WERI-Rb-1 (cell line): Measurements from ENCODE around the gene TIMP4.
A peak's percentile ranks its signal among the peaks of the same experiment; 100 is the strongest.

ENCODE experiments used
- DNase-seq: peaks from one replicate; pipeline ENCODE4 v3.0.0-alpha.2; 2020
- H3K27ac ChIP-seq: fragments of 250-450 bp; sonication (Bioruptor Pico); 2 replicates; pipeline ENCODE4 v1.5.1; 2020; ENCODE audit warnings: mild to moderate bottlenecking, moderate library complexity
- H3K27me3 ChIP-seq: fragments of 250-450 bp; sonication (Bioruptor Pico); 2 replicates; pipeline ENCODE4 v1.5.1; 2021; ENCODE audit warnings: mild to moderate bottlenecking, low read depth, moderate library complexity; ENCODE audit not compliant: insufficient read depth, severe bottlenecking
- H3K36me3 ChIP-seq: fragments of 250-450 bp; sonication (Bioruptor Pico); 2 replicates; pipeline ENCODE4 v1.5.1; 2020; ENCODE audit warnings: mild to moderate bottlenecking, moderate library complexity
- H3K4me3 ChIP-seq: 2 replicates; pipeline ENCODE4 v1.5.1; 2011; ENCODE audit warnings: low read depth, mild to moderate bottlenecking, control low read depth, low read length
- H3K9me3 ChIP-seq: fragments of 250-450 bp; sonication (Bioruptor Pico); 2 replicates; pipeline ENCODE4 v1.5.1; 2021; ENCODE audit warnings: mild to moderate bottlenecking, moderate library complexity; ENCODE audit not compliant: severe bottlenecking
- CTCF ChIP-seq: IDR thresholded peaks from 2 replicates; pipeline ENCODE4 v1.5.1; 2011; ENCODE audit warnings: low read depth, mild to moderate bottlenecking, control low read depth, inconsistent platforms, low read length

The TIMP4 gene

GRCh38 chr3:12136371-12136770, 22.3 kb downstream of the TIMP4 start:
- DNase-seq, result no peak
- Histone ChIP-seq H3K9me3 (no peaks in the 10 kb centered on the region), H3K36me3 (no peaks in the 10 kb centered on the region)

GRCh38 chr3:12135029-12135657, 23.6 kb downstream of the TIMP4 start:
- no peaks in the 10 kb centered on the region for H3K27me3 ChIP-seq
- H3K4me3 ChIP-seq, result no peak overlapping the region
- no peak overlapping the region for H3K27ac ChIP-seq
- TF ChIP-seq CTCF, result peak; percentile 87
- peak; percentile 63 for DNase-seq
- H3K36me3 ChIP-seq, result no peaks in the 10 kb centered on the region
- no peaks in the 10 kb centered on the region for H3K9me3 ChIP-seq

More at GRCh38 chr3:12136371-12136770, 22.3 kb downstream of the TIMP4 start:
- Histone ChIP-seq H3K4me3 (no peak overlapping the region), H3K27ac (no peak overlapping the region), H3K27me3 (no peaks in the 10 kb centered on the region)
- no peak for TF ChIP-seq CTCF

- DNase-seq, result no peak
- Histone ChIP-seq H3K36me3 (no peaks in the 10 kb centered on the region), H3K27ac (no peak overlapping the region), H3K9me3 (no peaks in the 10 kb centered on the region), H3K4me3 (no peak overlapping the region), H3K27me3 (no peaks in the 10 kb centered on the region)
- no peak for TF ChIP-seq CTCF
These were observed 25.8 kb downstream of the TIMP4 start for GRCh38 chr3:12132881-12133280.

GRCh38 chr3:12131351-12132090, 27.2 kb downstream of the TIMP4 start:
- TF ChIP-seq CTCF, result no peak

GRCh38 chr3:12127391-12127790, 31.3 kb downstream of the TIMP4 start:
- H3K4me3 ChIP-seq, result no peak overlapping the region
- H3K27ac ChIP-seq, result no peak overlapping the region
- no peak for TF ChIP-seq CTCF
- no peaks in the 10 kb centered on the region for H3K9me3 ChIP-seq
- no peaks in the 10 kb centered on the region for H3K36me3 ChIP-seq
- no peak for DNase-seq
- no peaks in the 10 kb centered on the region for H3K27me3 ChIP-seq

More at GRCh38 chr3:12131351-12132090, 27.2 kb downstream of the TIMP4 start:
- H3K27me3 ChIP-seq, result no peaks in the 10 kb centered on the region
- H3K27ac ChIP-seq, result no peak overlapping the region
- H3K9me3 ChIP-seq, result no peaks in the 10 kb centered on the region
- no peak for DNase-seq
- H3K4me3 ChIP-seq, result no peak overlapping the region
- H3K36me3 ChIP-seq, result no peaks in the 10 kb centered on the region

GRCh38 chr3:12125772-12126171, 32.9 kb downstream of the TIMP4 start:
- TF ChIP-seq CTCF, result no peak

More at GRCh38 chr3:12125772-12126171, 32.9 kb downstream of the TIMP4 start:
- DNase-seq, result no peak
- no peak overlapping the region for H3K4me3 ChIP-seq
- no peaks in the 10 kb centered on the region for H3K9me3 ChIP-seq
- H3K36me3 ChIP-seq, result no peaks in the 10 kb centered on the region
- H3K27ac ChIP-seq, result no peak overlapping the region
- H3K27me3 ChIP-seq, result no peaks in the 10 kb centered on the region
